Fibroblast of mammary gland (primary cell): Measurements from ENCODE around the gene TSPAN31.
"Not testable (repeated sequence)": the region's sequence is repeated elsewhere in the genome, so short reads cannot be mapped to it uniquely, and the experiment has no call there.

Experiments used
- DNase-seq: peaks from one replicate; pipeline ENCODE4 v3.0.0-alpha.2; 2010; ENCODE audit warnings: low read depth
- H3K4me3 ChIP-seq: 2 replicates; pipeline ENCODE4 v1.5.1; 2011; ENCODE audit warnings: low read depth, mild to moderate bottlenecking, low read length, moderate library complexity; ENCODE audit not compliant: control insufficient read depth
- TF ChIP-seq, protein P1 (sequence below): conservative IDR thresholded peaks from 2 replicates; pipeline ENCODE4 v1.5.1; 2011; ENCODE audit warnings: low read depth, low read length, inconsistent platforms; ENCODE audit not compliant: control insufficient read depth, insufficient read depth

TSPAN31 gene

DNA sequence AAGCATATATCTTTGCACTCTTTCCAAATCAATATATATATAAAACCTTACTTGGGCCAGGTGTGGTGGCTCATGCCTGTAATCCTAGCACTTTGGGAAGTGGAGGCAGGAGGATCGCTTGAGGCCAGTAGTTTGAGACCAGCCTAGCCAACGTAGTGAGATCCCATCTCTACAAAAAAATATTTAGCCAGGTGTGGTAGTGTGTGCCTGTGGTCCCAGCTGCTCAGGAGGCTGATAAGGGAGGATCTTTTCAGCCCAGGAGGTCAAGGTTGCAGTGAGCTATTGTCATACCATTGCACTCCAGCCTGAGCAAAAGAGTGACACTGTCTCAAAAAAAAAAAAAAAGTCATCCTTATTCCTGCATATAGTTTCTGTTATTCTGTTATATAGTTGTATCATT is 36.5 kb upstream of the TSPAN31 start:
- no peak for DNase-seq
- H3K4me3 ChIP-seq, result no peak overlapping the region
- TF ChIP-seq, protein P1, sequence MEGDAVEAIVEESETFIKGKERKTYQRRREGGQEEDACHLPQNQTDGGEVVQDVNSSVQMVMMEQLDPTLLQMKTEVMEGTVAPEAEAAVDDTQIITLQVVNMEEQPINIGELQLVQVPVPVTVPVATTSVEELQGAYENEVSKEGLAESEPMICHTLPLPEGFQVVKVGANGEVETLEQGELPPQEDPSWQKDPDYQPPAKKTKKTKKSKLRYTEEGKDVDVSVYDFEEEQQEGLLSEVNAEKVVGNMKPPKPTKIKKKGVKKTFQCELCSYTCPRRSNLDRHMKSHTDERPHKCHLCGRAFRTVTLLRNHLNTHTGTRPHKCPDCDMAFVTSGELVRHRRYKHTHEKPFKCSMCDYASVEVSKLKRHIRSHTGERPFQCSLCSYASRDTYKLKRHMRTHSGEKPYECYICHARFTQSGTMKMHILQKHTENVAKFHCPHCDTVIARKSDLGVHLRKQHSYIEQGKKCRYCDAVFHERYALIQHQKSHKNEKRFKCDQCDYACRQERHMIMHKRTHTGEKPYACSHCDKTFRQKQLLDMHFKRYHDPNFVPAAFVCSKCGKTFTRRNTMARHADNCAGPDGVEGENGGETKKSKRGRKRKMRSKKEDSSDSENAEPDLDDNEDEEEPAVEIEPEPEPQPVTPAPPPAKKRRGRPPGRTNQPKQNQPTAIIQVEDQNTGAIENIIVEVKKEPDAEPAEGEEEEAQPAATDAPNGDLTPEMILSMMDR, result no peak

DNA sequence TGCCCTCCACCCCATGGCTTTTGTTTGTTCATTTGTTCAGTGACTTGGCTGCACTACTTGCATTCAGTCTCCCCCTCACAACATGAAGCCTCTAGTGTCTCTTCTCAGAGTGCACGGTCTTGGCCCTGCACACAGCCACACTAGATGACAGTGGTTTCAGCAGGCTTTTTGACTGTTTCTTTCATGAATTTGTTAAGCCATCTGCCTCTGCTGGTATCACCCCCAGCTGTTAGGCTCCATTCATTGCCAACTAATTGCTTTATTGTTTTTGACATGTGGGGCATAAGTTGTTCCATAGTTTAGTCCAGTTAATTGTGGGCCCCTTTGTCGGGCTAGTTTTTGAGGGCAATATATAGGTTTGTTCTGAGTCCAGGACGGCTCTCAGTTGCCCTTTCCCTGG is 32.1 kb upstream of the TSPAN31 start:
- TF ChIP-seq, protein P1, result no peak
- no peak for DNase-seq
- H3K4me3 ChIP-seq, result no peak overlapping the region

DNA sequence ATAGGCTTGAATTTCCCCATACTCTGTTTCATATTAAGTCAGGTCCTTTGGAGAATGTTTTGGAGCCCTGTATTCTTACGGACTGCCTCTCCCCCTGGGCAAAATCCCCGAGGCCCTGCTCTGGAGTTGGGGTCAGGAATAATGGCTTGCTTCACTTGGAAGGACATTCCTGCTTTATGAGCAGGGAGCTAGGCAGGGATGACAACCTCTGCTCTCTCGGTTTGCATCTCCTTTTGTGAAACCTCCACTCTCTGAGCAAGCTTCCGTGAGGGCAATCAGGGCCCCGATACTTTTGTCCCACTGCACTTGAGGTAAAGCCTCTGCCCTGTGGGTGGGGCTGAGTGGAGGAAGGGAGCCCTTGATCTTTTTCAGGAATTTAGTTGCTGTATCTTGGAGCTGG is 31.6 kb upstream of the TSPAN31 start:
- no peak for DNase-seq
- TF ChIP-seq, protein P1, result no peak

DNA sequence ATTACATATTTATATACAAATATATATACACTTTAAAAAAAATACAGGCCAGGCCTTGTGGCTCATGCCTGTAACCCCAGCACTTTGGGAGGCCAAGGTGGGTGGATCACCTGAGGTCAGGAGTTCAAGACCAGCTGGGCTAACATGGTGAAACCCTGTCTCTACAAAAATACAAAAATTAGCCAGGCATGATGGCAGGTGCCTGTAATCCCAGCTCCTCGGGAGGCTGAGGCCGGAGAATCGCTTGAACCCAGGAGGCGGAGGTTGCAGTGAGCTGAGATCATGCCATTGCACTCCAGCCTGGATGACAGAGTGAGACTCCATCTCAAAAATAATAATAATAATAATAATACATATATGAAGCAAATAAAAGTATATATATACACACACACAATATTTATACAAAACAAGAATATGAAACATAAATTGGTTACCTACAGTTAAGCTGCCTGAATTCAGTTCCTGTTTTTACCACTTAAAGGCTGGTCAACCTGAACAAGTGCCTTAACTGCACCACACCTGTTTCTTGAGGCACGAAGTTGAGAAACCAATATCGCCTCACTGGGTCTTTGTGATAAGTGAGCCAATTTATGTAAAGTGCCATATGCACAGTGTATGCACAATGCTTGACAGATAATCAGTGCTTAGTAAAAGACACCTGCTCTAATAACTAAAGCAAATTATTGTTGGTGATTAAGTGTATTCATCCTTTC is 29.6 kb upstream of the TSPAN31 start:
- H3K4me3 ChIP-seq, DNase-seq: not testable (repeated sequence)

More for the DNA sequence above, 31.6 kb upstream of the TSPAN31 start:
- no peak overlapping the region for H3K4me3 ChIP-seq

DNA sequence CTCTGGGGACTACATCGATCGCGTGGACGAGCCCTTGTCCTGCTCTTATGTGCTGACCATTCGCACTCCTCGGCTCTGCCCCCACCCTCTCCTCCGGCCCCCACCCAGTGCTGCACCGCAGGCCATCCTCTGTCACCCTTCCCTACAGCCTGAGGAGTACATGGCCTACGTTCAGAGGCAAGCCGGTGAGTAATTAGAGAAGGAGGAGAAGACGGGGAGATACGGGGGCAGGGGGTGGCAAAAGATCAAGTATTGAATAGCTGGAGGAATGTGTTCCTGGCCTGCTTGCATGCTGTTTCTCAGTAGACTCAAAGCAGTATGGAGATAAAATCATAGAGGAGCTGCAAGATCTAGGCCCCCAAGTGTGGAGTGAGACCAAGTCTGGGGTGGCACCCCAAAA is 29.1 kb upstream of the TSPAN31 start:
- DNase-seq, result no peak
- H3K4me3 ChIP-seq, result no peak overlapping the region
- TF ChIP-seq, protein P1, result no peak

DNA sequence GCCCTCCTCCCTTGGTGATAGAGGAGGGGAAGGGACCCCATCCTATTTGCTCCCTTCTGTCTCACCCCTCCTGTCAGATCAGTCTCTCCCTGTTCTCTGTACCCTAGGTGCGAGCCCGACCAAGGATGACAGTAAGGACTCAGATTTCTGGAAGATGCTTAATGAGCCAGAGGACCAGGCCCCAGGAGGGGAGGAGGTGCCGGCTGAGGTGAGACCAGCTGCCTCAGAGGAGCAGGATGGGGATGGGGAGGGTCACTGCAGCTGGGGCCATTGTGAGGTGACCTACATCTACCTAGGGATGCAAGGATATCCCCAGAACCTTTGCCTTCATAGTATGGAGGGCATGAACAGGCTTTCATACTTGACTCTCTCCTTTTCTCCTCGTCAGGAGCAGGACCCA is 28.5 kb upstream of the TSPAN31 start:
- H3K4me3 ChIP-seq, result no peak overlapping the region
- DNase-seq, result no peak
- TF ChIP-seq, protein P1, result no peak

DNA sequence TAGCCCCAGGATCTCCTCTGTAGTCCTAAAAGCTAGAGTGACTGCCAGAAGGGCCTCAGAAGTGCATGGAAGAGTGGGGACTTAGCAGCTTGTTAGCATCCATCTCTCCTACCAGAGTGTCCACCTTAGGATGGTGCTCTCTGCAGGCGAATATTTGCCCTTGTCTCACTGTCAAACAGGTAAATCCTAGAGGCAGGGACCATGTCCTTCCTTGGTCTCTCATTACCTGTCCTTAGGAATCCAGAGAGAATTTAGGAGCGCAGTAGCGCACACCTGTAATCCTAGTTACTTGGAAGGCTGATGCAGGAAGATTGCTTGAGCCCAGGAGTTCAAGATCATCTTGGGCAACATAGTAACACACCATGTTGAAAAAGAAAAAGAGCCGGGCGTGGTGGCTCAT is 27.7 kb upstream of the TSPAN31 start:
- TF ChIP-seq, protein P1, result no peak
- no peak overlapping the region for H3K4me3 ChIP-seq
- DNase-seq, result no peak
